K562 (cell line): ENCODE data around the gene SETDB2. TPM values are rescaled to one million over a fixed set of nuclear protein-coding genes. Genes with fewer than 3 reads are reported as not detected.

ENCODE experiments used
- BHLHE40 ChIP-seq: IDR thresholded peaks from 2 replicates; pipeline ENCODE4 v1.6.1; 2011; ENCODE audit warnings: low read length, improper control_type of control experiment
- EHMT2 ChIP-seq: fragments of 450-650 bp; IDR thresholded peaks from 2 replicates; pipeline ENCODE4 v1.6.1; 2018; ENCODE audit warnings: antibody characterized with exemption
- GATAD2B ChIP-seq: fragments of 450-650 bp; IDR thresholded peaks from 2 replicates; pipeline ENCODE4 v1.6.1; 2017; ENCODE audit warnings: mild to moderate bottlenecking, borderline replicate concordance
- L3MBTL2 ChIP-seq: fragments of 450-650 bp; IDR thresholded peaks from 2 replicates; pipeline ENCODE4 v1.6.1; 2016; ENCODE audit warnings: mild to moderate bottlenecking, moderate library complexity
- MYNN ChIP-seq, 2 experiments: sonication (generic); formaldehyde crosslinking in 1 of 2; IDR thresholded peaks; 2 replicates each; pipeline versions ENCODE4 v1.5.0 to v1.6.1; 2016 to 2020; ENCODE audit warnings: antibody characterized with exemption in 1 of 2, missing genetic modification reagents in 1 of 2
- POLR2A ChIP-seq: fragments of 450-650 bp; conservative IDR thresholded peaks from 2 replicates; pipeline ENCODE4 v1.6.1; 2016
- TAF7 ChIP-seq: fragments of 450-650 bp; IDR thresholded peaks from 2 replicates; pipeline ENCODE4 v1.6.1; 2016; ENCODE audit warnings: missing genetic modification characterization, missing compliant biosample characterization
- TOE1 ChIP-seq, 2 experiments: fragments of 450-650 bp in 1 of 2; sonication (generic) in 1 of 2; formaldehyde crosslinking in 1 of 2; IDR thresholded peaks; 2 replicates each; pipeline versions ENCODE4 v1.7.1 to v1.8.0; 2016 to 2022; ENCODE audit warnings: borderline replicate concordance in 2 of 2, mild to moderate bottlenecking in 2 of 2, antibody characterized with exemption in 1 of 2, inconsistent platforms in 1 of 2, low read depth in 1 of 2, missing genetic modification reagents in 1 of 2, moderate library complexity in 1 of 2
- ZNF717 ChIP-seq: fragments of 250-450 bp; sonication (Bioruptor Pico); IDR thresholded peaks from 2 replicates; pipeline ENCODE4 v1.5.0; 2021
- ZNF766 ChIP-seq: fragments of 200-800 bp; sonication (Bioruptor generic); conservative IDR thresholded peaks from 2 replicates; pipeline ENCODE4 v1.6.1; 2016; ENCODE audit warnings: missing genetic modification characterization, missing compliant biosample characterization
- polyA plus RNA-seq, 8 experiments: library from polyadenylated mRNA; depleted of rRNA in 4 of 8; stranded (reverse) in 5 of 8; unstranded in 3 of 8; fragments of >200 nt; fragmentation: Nextera tagmentation in 2 of 8; fragmentation: Illumina TruSeq in 1 of 8; extraction: Ambion mirVana in 2 of 8; extraction: Trizol in 1 of 8; gene quantifications; 2 replicates each; pipeline versions ENCODE4 v1.2.1 to v1.2.3, GENCODE V29; 2011 to 2014; ENCODE audit warnings: inconsistent platforms in 1 of 8, missing spikeins in 1 of 8
- total RNA-seq, 7 experiments: library from RNA; depleted of rRNA in 6 of 7; stranded (reverse); fragments of >200 nt in 6 of 7; fragmentation: Illumina TruSeq in 2 of 7; extraction: Trizol in 2 of 7; gene quantifications; 2 replicates each; pipeline versions ENCODE4 v1.2.1 to v1.2.3, GENCODE V29; 2011 to 2021; ENCODE audit warnings: low replicate concordance in 1 of 7
- TF ChIP-seq, protein P1 (sequence below): fragments of 450-650 bp; formaldehyde crosslinking; IDR thresholded peaks from 2 replicates; pipeline ENCODE4 v1.4.0; 2022; ENCODE audit warnings: mild to moderate bottlenecking, moderate library complexity
- TF ChIP-seq, protein P2 (sequence below): IDR thresholded peaks from 2 replicates; pipeline ENCODE4 v1.6.1; 2011; ENCODE audit warnings: borderline replicate concordance, low read depth, mild to moderate bottlenecking, moderate library complexity, low read length; ENCODE audit not compliant: insufficient read depth, poor library complexity, severe bottlenecking
- TF ChIP-seq, protein P3 (sequence below): sonication (generic); IDR thresholded peaks from 2 replicates; pipeline ENCODE4 v1.6.1; 2016
- TF ChIP-seq, protein P4 (sequence below): IDR thresholded peaks from 2 replicates; pipeline ENCODE4 v1.6.1; 2016; ENCODE audit warnings: missing genetic modification characterization, missing compliant biosample characterization
- TF ChIP-seq, protein P5 (sequence below): fragments of 250-450 bp; sonication (Bioruptor Pico); IDR thresholded peaks from 2 replicates; pipeline ENCODE4 v1.8.0; 2022; ENCODE audit warnings: moderate library complexity, mild to moderate bottlenecking, inconsistent platforms
- TF ChIP-seq, protein P6 (sequence below): sonication (generic); formaldehyde crosslinking; IDR thresholded peaks from 2 replicates; pipeline ENCODE4 v1.5.0; 2020; ENCODE audit warnings: missing genetic modification reagents
- TF ChIP-seq, protein P7 (sequence below): fragments of 450-650 bp; formaldehyde crosslinking; conservative IDR thresholded peaks from 2 replicates; pipeline ENCODE4 v1.4.0; 2022; ENCODE audit warnings: mild to moderate bottlenecking, missing genetic modification characterization

The SETDB2 gene
- total and polyA plus RNA-seq, 9 of the 15 experiments (the other 6 are each of a cell fraction or from before 2014, with no cell fraction given), result 1.0 to 9.0 (median 6.1) TPM

DNA sequence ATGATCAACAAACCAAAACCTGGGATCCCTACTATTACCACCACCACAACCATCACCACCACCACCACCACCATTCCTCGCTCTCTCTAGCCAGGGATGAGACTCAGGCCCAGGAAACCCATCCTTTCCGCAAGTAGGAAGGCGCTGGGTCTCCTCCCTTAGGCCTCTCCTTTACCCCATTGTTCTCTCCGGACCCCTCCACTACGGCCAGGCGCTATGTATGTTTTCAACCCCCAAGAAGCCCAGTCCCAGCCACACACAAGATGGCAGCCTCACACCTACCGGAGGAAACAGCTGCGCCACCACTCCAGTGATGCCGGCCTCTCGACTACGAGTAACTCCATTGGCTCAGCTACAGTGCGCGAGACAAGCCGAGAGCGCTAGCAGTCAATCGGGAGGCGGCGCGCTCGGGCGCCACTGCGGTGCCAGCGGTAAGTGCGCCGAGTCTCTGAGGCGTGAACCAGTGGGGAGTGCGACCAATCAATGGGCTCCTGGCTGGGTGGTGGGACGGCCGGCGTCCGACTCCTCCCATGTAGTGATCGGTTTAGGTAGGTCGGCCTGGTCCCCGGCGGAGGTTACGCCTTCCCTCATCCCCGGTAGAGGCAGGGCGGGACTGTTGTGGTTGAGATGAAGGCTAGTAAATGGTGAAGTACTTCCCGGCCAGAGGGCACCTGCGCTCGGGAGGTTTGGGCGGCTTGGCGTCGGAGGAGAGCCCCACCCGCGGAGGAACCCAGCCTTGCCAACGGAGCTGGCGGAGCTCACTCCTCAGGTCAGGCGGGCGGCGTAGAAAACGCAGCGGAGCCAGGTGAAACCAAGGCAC is at the start of gene SETDB2, which contains the start of gene CAB39L (continued):
- TF ChIP-seq, protein P1, sequence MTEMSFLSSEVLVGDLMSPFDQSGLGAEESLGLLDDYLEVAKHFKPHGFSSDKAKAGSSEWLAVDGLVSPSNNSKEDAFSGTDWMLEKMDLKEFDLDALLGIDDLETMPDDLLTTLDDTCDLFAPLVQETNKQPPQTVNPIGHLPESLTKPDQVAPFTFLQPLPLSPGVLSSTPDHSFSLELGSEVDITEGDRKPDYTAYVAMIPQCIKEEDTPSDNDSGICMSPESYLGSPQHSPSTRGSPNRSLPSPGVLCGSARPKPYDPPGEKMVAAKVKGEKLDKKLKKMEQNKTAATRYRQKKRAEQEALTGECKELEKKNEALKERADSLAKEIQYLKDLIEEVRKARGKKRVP (CRISPR knock-in tag), result 0 out of 2 replicates have a peak, but pooled peaks have one; percentile 33
- TF ChIP-seq L3MBTL2 (peak; percentile 63), BHLHE40 (0 out of 2 replicates have a peak, but pooled peaks have one; percentile 4), GATAD2B (no peak), ZNF766 (CRISPR knock-in tag) (0 out of 2 replicates have a peak, but pooled peaks have one; percentile 47), POLR2A (peak; percentile 78), ZNF717 (CRISPR knock-in tag) (no peak), EHMT2 (peak; percentile 94), TOE1 (IDR thresholded peaks at IDR 0.05; ENCODE audit: borderline replicate concordance) (0 out of 2 replicates have a peak, but pooled peaks have one; percentile 37), TOE1 (CRISPR knock-in tag; IDR thresholded peaks at IDR 0.05; ENCODE audit: borderline replicate concordance, low read depth) (no peak), MYNN (IDR thresholded peaks at IDR 0.05) (no peak), MYNN (CRISPR knock-in tag; IDR thresholded peaks at IDR 0.05) (no peak), TAF7 (peak; percentile 63)
- TF ChIP-seq, protein P2, sequence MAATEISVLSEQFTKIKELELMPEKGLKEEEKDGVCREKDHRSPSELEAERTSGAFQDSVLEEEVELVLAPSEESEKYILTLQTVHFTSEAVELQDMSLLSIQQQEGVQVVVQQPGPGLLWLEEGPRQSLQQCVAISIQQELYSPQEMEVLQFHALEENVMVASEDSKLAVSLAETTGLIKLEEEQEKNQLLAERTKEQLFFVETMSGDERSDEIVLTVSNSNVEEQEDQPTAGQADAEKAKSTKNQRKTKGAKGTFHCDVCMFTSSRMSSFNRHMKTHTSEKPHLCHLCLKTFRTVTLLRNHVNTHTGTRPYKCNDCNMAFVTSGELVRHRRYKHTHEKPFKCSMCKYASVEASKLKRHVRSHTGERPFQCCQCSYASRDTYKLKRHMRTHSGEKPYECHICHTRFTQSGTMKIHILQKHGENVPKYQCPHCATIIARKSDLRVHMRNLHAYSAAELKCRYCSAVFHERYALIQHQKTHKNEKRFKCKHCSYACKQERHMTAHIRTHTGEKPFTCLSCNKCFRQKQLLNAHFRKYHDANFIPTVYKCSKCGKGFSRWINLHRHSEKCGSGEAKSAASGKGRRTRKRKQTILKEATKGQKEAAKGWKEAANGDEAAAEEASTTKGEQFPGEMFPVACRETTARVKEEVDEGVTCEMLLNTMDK, result peak; percentile 76
- TF ChIP-seq, protein P3, sequence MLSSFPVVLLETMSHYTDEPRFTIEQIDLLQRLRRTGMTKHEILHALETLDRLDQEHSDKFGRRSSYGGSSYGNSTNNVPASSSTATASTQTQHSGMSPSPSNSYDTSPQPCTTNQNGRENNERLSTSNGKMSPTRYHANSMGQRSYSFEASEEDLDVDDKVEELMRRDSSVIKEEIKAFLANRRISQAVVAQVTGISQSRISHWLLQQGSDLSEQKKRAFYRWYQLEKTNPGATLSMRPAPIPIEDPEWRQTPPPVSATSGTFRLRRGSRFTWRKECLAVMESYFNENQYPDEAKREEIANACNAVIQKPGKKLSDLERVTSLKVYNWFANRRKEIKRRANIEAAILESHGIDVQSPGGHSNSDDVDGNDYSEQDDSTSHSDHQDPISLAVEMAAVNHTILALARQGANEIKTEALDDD, result peak; percentile 95
- TF ChIP-seq, protein P4, sequence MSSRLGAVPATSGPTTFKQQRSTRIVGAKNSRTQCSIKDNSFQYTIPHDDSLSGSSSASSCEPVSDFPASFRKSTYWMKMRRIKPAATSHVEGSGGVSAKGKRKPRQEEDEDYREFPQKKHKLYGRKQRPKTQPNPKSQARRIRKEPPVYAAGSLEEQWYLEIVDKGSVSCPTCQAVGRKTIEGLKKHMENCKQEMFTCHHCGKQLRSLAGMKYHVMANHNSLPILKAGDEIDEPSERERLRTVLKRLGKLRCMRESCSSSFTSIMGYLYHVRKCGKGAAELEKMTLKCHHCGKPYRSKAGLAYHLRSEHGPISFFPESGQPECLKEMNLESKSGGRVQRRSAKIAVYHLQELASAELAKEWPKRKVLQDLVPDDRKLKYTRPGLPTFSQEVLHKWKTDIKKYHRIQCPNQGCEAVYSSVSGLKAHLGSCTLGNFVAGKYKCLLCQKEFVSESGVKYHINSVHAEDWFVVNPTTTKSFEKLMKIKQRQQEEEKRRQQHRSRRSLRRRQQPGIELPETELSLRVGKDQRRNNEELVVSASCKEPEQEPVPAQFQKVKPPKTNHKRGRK (tag), result no peak
- TF ChIP-seq, protein P5, sequence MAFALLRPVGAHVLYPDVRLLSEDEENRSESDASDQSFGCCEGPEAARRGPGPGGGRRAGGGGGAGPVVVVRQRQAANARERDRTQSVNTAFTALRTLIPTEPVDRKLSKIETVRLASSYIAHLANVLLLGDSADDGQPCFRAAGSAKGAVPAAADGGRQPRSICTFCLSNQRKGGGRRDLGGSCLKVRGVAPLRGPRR, result no peak
- TF ChIP-seq, protein P6, sequence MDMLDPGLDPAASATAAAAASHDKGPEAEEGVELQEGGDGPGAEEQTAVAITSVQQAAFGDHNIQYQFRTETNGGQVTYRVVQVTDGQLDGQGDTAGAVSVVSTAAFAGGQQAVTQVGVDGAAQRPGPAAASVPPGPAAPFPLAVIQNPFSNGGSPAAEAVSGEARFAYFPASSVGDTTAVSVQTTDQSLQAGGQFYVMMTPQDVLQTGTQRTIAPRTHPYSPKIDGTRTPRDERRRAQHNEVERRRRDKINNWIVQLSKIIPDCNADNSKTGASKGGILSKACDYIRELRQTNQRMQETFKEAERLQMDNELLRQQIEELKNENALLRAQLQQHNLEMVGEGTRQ (CRISPR knock-in tag), result no peak
- TF ChIP-seq, protein P7, sequence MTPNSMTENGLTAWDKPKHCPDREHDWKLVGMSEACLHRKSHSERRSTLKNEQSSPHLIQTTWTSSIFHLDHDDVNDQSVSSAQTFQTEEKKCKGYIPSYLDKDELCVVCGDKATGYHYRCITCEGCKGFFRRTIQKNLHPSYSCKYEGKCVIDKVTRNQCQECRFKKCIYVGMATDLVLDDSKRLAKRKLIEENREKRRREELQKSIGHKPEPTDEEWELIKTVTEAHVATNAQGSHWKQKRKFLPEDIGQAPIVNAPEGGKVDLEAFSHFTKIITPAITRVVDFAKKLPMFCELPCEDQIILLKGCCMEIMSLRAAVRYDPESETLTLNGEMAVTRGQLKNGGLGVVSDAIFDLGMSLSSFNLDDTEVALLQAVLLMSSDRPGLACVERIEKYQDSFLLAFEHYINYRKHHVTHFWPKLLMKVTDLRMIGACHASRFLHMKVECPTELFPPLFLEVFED (CRISPR knock-in tag), result peak; percentile 80
